Measurements from ENCODE around the gene CMIP.

Gene CMIP

DNA sequence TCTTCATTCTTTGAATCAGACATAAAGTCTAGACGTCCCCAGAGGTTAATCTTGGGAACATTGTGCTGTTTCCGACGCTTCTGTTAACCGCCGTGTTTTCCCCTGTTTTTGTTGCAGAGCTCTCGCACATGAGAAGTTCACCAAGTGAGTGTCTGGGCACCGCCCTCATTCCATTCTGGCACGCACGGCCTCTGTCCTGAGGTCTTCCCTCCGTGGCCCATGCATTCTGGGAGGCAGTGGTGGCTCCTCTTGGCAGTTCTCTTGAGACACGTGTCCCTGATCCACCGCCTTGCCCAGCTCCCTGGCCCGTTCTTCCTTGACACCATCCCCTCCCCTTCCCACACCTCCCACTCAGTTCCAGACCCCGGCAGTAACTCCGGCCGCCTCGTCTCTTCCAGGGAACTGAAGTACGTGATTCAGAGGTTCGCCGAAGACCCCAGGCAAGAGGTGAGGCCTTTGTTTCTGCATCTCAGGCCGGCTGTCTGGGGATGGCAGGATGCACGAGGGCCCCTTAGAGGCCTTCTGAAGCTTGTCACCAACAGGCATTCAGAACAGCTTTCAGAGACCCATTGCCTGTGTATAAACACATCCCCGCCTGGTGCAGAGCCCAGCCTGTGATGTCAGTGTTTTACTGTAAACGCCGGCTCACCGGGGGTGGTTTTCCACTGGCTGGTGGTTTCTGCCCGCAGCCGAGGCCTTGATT, 248.6 kb downstream of the CMIP start:
- TF ChIP-seq, protein P1, sequence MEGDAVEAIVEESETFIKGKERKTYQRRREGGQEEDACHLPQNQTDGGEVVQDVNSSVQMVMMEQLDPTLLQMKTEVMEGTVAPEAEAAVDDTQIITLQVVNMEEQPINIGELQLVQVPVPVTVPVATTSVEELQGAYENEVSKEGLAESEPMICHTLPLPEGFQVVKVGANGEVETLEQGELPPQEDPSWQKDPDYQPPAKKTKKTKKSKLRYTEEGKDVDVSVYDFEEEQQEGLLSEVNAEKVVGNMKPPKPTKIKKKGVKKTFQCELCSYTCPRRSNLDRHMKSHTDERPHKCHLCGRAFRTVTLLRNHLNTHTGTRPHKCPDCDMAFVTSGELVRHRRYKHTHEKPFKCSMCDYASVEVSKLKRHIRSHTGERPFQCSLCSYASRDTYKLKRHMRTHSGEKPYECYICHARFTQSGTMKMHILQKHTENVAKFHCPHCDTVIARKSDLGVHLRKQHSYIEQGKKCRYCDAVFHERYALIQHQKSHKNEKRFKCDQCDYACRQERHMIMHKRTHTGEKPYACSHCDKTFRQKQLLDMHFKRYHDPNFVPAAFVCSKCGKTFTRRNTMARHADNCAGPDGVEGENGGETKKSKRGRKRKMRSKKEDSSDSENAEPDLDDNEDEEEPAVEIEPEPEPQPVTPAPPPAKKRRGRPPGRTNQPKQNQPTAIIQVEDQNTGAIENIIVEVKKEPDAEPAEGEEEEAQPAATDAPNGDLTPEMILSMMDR (IDR thresholded peaks at IDR 0.05; ENCODE audit: low read depth, low read length, missing control alignments) = no peak
- H3K4me3 ChIP-seq (ENCODE audit: low read depth, low read length) = no peak overlapping the region
- no peak for DNase-seq (ENCODE audit: low read depth)

DNA sequence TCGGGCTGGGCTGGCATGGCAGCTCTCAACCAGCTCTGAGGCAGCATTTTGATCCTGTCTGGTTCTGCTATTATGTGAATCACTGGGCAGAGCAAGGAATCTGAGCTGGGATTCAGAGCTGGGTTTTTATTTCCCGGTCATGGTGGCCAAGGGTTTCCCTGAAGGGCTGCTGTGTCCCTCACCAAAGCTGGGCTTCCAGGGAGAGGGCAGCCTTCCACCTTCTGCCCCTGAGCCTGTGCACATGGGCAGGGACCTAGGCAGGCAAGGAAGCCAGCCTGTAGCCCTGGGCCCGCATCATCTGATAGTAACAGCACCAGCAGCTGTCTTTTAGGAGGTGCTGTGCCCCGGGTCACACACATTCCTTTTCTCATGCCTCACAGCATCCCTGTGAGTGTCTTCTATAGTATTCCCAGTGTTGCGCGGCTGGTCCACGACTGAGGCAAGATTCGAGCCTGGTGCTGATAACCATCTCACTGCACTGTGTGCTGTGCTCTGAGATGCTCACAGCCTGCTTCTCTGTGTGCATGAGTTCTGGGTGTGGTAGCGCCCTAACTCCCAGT, 249.2 kb downstream of the CMIP start:
- no peak for DNase-seq (ENCODE audit: low read depth)
- no peak overlapping the region for H3K4me3 ChIP-seq (ENCODE audit: low read depth, low read length)

DNA sequence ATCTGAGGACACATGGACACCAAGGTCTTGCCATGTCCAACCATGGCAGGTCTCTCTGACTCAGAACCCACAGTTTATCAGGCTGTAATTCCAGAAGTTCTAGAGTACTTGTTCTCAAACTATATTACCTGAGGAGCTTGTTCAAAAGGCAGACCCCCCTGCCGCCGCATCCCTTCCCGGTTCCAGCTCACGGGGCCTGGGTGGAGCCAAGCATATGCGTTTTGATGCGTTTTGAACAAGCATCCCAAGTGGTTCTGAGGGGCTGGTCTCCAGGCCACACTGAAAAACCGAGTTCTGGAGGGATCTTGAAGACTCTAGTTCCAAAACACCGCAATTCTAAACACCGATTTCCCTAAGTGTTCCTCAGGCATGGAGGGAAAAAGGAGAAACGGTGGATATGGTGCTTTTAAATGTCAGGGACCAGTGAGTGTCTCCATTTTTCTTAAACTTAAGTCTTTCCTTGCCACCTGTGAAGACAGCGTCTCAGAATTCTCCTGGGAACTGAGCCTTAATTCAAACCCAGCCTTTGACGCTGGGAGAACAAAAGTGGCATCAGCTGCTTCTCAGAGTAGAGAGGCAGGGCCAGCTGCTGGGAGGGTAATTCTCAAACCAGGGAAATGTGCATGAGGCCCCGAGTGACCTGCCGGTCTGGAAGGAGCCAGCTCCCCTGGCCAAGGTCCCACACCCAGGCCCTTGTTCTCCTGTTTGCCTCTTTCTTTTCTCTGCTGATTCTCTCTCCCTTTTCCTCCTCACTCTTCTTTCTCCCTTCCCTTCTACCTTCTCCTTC, 250.1 kb downstream of the CMIP start:
- TF ChIP-seq, protein P1 (IDR thresholded peaks at IDR 0.05; ENCODE audit: low read depth, low read length, missing control alignments) = no peak
- no peak for DNase-seq (ENCODE audit: low read depth)
- H3K4me3 ChIP-seq (ENCODE audit: low read depth, low read length) = no peak overlapping the region

More for the DNA sequence above, 249.2 kb downstream of the CMIP start:
- TF ChIP-seq, protein P1 (IDR thresholded peaks at IDR 0.05; ENCODE audit: low read depth, low read length, missing control alignments) = no peak

DNA sequence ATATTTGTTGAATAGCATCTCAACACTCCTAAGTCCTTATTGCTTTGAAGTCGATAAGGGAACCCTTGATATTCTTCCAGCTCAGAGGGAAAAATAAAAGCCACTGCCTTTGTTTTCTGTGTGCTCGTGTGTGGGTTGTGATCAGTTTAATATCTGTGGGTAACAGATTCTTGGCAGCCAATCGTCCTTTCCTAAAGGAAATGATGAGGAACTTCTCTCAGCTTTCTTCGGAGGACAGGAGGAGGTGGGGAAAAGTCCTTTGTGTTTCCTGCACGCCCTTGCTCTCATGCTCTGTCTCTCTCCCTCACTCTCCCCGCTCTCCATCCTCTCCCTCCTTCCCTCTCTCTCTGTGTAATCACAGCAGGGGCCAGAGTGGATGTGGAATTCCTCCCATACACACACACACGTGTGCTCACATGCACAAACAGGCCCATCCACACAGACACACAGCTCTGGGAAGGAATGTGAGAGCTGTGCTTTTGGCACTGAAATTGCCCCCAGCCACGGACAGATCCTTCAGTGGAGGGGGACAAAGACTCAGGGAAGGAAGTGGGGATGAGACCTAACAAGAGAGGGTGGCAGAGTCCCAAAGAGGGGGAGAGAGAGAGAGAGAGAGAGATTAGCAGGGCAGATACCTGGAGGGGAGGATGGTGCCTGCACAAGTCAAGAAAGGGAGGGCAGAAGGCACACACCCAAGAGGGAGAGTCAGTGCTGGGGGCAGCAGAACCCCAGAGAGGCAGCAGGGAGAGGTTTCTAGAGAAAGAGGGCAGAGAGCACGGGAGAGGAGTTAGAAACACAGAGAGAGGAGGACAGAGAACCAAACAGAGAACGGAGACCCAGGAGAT, 250.9 kb downstream of the CMIP start:
- no peak for DNase-seq (ENCODE audit: low read depth)
- no peak overlapping the region for H3K4me3 ChIP-seq (ENCODE audit: low read depth, low read length)
- TF ChIP-seq, protein P1 (IDR thresholded peaks at IDR 0.05; ENCODE audit: low read depth, low read length, missing control alignments) = no peak

DNA sequence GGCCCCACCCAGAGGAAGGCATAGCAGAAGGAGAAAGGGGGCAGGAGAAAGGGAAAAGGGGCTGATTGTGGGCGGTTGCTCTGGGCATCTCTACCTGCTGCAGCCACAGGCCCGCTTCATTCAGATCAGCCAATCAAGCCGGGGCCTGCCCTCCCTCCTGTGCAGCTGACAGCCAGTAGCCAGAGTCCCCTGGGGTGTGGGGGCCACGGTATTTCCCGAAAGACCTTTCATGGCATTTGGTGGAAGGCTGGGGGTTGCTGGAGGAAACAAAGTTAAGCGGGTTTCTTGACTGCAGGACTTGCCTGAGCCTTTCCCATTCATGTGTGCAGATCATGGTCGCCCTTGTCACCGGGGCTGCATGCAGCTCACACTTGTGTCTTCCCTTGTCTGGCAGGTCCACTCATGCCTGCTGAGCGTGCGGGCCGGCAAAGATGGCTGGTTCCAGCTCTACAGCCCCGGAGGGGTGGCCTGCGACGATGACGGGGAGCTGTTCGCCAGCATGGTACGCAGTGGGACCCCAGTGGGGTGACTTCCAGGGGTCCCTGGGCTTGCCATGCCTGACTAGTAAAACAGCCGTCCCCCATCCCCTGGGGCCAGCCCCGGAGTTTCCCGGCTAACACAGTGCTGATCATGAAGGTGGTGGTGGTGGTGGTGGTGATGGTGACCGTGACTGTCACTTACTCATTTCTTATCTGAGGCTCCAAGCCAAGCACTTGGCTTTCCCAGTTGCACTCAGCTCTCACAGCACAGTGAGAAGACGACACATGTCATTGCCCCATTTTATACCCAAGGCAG, 251.8 kb downstream of the CMIP start:
- no peak overlapping the region for H3K4me3 ChIP-seq (ENCODE audit: low read depth, low read length)
- DNase-seq (ENCODE audit: low read depth) = no peak
- TF ChIP-seq, protein P1 (IDR thresholded peaks at IDR 0.05; ENCODE audit: low read depth, low read length, missing control alignments) = no peak

Measured in GM12864 (cell line).